NCI-H2196 treated with DMSO at 0.1 percent for 48 hours (cell line): ENCODE data around the gene NBL1.
"Not testable (repeated sequence)": the region's sequence is repeated elsewhere in the genome, so short reads cannot be mapped to it uniquely, and the experiment has no call there.

Experiments used
- DNase-seq: peaks from one replicate; lab custom pipeline; 2025; ENCODE audit not compliant: unreplicated experiment; lab: John Stamatoyannopoulos, UW

Gene NBL1

GRCh38 chr1:19621274-19621950 is 22.7 kb upstream of the NBL1 start:
- no peak for DNase-seq

GRCh38 chr1:19622204-19622603 is 21.9 kb upstream of the NBL1 start:
- DNase-seq = no peak

- no peak for DNase-seq
Measured at GRCh38 chr1:19623523-19623922, 20.6 kb upstream of the NBL1 start.

- DNase-seq = no peak
Measured at GRCh38 chr1:19625291-19625937, 18.7 kb upstream of the NBL1 start.

- no peak for DNase-seq
Measured at GRCh38 chr1:19628879-19629278, 15.2 kb upstream of the NBL1 start.

- DNase-seq = no peak
Measured at GRCh38 chr1:19629357-19629756, 14.8 kb upstream of the NBL1 start.

- not testable (repeated sequence) for DNase-seq
Measured at GRCh38 chr1:19630192-19630591, 13.9 kb upstream of the NBL1 start.

GRCh38 chr1:19630720-19631395 is 13.3 kb upstream of the NBL1 start:
- DNase-seq = no peak

GRCh38 chr1:19632211-19632610 is 11.9 kb upstream of the NBL1 start:
- DNase-seq = no peak

- DNase-seq = no peak
Measured at GRCh38 chr1:19633106-19633505, 11.0 kb upstream of the NBL1 start.

GRCh38 chr1:19635064-19635463 is 9.0 kb upstream of the NBL1 start:
- not testable (repeated sequence) for DNase-seq

GRCh38 chr1:19635646-19636045 is 8.5 kb upstream of the NBL1 start:
- no peak for DNase-seq

GRCh38 chr1:19636065-19636464 is 8.0 kb upstream of the NBL1 start:
- no peak for DNase-seq

- DNase-seq = not testable (repeated sequence)
Measured at GRCh38 chr1:19636749-19637148, 7.4 kb upstream of the NBL1 start.

- no peak for DNase-seq
Measured at GRCh38 chr1:19637606-19638005, 6.5 kb upstream of the NBL1 start.

- DNase-seq = not testable (repeated sequence)
Measured at GRCh38 chr1:19639228-19639627, 4.9 kb upstream of the NBL1 start.

- peak; percentile 54 for DNase-seq
Measured at GRCh38 chr1:19639999-19640362, 4.1 kb upstream of the NBL1 start.

GRCh38 chr1:19640363-19641316 is 3.5 kb upstream of the NBL1 start:
- peak; percentile 69 for DNase-seq

GRCh38 chr1:19643121-19643520 is 990 bp upstream of the NBL1 start:
- no peak for DNase-seq

GRCh38 chr1:19644395-19644680 is 227 bp downstream of the NBL1 start:
- no peak for DNase-seq

GRCh38 chr1:19644681-19645410 is 735 bp downstream of the NBL1 start:
- no peak for DNase-seq
